HG02588 (cell line): ENCODE data around the gene BLTP1.

Experiments used
- ATAC-seq: cut with Tn5 transposase; IDR thresholded peaks from one replicate; pipeline ENCODE4 v1.9.1; 2021; ENCODE audit warnings: mild to moderate bottlenecking, moderate library complexity; ENCODE audit not compliant: unreplicated experiment

The BLTP1 gene

DNA sequence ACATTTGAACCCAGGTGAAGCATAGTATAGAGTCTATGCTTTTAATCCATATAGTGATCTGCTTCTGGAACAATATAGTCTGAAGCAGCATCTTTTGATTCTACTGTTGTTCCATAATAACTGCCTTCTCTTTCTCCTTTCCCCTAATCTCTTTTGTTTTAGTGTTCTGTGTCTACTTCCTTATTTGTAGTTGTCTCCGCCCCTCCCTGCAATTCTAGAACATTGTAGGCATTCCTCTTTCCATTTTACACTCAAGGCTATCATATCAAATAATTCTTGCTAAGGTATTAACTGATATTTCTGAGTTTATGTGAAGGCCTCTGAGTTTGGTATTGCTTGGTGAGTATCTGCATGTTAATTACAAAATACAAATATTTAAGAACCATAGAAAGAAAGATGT is 11.6 kb downstream of the BLTP1 start:
- ATAC-seq, result no peak

DNA sequence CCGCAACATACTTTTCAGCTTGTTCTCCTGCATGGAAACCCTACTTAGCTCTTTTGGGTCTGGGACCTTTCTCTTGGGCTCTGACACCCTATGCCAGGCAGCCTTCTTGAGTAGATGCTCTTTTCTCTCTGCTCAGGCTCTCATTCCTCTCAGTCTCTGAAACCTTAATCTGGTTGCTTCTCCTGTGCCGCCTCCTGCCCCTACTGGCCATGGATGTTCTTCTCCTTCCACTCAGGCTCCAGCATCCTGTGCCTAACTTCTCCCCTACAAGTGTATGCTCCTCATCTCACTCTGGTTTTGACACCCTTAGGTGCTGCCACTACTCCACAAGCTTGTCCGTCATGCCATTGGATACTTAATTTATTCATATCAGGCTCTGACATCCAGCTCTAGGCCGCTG is 15.2 kb downstream of the BLTP1 start:
- ATAC-seq, result no peak

DNA sequence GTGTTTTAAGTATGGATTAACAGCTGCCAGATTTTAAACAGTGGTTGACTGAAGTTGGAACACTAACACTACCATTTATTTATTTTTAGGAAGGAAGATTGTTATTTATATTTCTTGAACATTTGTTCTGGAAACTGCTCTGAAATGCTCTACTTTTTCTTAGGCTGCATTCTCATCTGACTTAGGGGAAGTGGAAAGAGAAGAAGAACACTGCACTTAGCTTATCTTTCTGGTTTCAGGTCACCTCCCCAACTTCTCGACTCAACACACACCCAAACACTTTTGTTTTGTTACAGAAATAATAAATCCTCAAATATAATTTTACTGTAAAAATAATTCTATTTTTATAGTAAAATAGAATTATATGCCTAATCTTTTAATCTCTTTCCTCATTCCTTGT is 18.6 kb downstream of the BLTP1 start:
- no peak for ATAC-seq

- no peak for ATAC-seq
Observed at GRCh38 chr4:122171323-122171722, 19.2 kb downstream of the BLTP1 start.

- no peak for ATAC-seq
Observed at GRCh38 chr4:122172266-122172665, 20.1 kb downstream of the BLTP1 start.

DNA sequence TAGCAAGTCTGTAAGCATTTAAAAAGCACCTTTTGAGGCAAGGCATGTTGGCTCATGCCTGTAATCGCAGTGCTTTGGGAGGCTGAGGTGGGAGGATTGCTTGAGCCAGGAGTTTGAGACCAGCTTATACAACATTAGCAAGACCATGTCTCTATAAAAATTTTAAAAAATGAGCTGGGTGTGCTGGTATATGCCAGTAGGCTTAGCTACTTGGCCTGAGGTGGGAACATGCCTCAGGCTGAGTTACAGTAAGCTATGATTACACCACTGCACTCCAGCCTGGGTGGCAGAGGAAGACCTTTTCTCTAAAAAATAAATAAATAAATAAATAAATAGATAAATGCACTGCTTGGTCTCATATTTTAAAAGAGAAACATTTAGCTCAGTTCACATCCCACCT is 26.8 kb downstream of the BLTP1 start:
- no peak for ATAC-seq

DNA sequence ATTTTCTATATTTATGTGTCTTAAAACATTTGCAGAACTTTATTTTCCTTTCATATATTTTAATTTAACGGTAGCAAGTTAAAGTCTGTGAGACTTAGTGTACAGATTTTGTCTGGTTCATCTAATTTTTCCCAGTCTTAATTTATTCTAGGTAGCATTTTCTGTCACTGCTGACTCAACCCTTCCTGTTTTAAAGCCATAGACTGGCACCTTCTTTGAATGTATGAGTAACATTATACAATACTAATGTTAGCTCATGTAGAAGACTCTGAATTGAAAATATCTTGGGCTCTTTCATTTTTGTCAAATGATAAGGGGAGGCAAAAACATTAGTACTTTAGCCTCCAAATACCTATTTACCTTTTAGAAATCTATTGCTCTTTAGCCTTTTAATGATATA is 43.6 kb downstream of the BLTP1 start:
- no peak for ATAC-seq
